Astrocyte of the spinal cord (primary cell): ENCODE data around the gene TMEM30B.

ENCODE experiments used
- DNase-seq: peaks from one replicate; pipeline ENCODE4 v3.0.0; 2011; ENCODE audit warnings: low read depth, low spot score
- H3K4me3 ChIP-seq: 2 replicates; pipeline ENCODE4 v1.5.1; 2011; ENCODE audit warnings: low read depth, mild to moderate bottlenecking, low read length, moderate library complexity
- CTCF ChIP-seq: IDR thresholded peaks from 2 replicates; pipeline ENCODE4 v1.5.1; 2012; ENCODE audit warnings: low read depth, mild to moderate bottlenecking, low read length, inconsistent platforms
- in situ Hi-C: cut with HindIII; loops from 2 replicates; pipeline ENCODE4 v1.10.0; 2017; ENCODE audit warnings: low sequenced_read_pairs

TMEM30B gene

GRCh38 chr14:61281186-61281947 is at the start of gene TMEM30B:
Gene TMEM30B, minus strand, starts transcription at chr14:61281338. Its CDS starts 191 bp downstream, at chr14:61281147.
- peak within 1 kb of the TSS; percentile 34 for H3K4me3 ChIP-seq
- in situ Hi-C loops: no loop called here
- TF ChIP-seq CTCF: no peak
- DNase-seq: no peak

GRCh38 chr14:61330511-61330910 is 49.4 kb upstream of the TMEM30B start:
- in situ Hi-C loops: no loop called here
- no peak overlapping the region for H3K4me3 ChIP-seq
- no peak for TF ChIP-seq CTCF
- DNase-seq: no peak

GRCh38 chr14:61329478-61330051 is 48.4 kb upstream of the TMEM30B start:
- DNase-seq: no peak
- no peak overlapping the region for H3K4me3 ChIP-seq
- in situ Hi-C loops: no loop called here
- TF ChIP-seq CTCF: no peak

- DNase-seq: no peak
- TF ChIP-seq CTCF: no peak
- in situ Hi-C loops: no loop called here
- H3K4me3 ChIP-seq: no peak overlapping the region
These were observed 47.6 kb upstream of the TMEM30B start for GRCh38 chr14:61328626-61329262.

GRCh38 chr14:61326847-61327246 is 45.7 kb upstream of the TMEM30B start:
- no peak overlapping the region for H3K4me3 ChIP-seq
- DNase-seq: peak; percentile 10
- no peak for TF ChIP-seq CTCF
- in situ Hi-C loops: no loop called here

GRCh38 chr14:61326146-61326545 is 45.0 kb upstream of the TMEM30B start:
- no peak overlapping the region for H3K4me3 ChIP-seq
- no peak for TF ChIP-seq CTCF
- in situ Hi-C loops: no loop called here
- no peak for DNase-seq
